NCI-H1694 treated with DMSO at 0.1 percent for 48 hours (cell line): Measurements from ENCODE around the gene PXMP2.
"Not testable (repeated sequence)": the region's sequence is repeated elsewhere in the genome, so short reads cannot be mapped to it uniquely, and the experiment has no call there.

Experiments used
- DNase-seq: peaks from one replicate; lab custom pipeline; 2025; lab: John Stamatoyannopoulos, UW

The PXMP2 gene

DNA sequence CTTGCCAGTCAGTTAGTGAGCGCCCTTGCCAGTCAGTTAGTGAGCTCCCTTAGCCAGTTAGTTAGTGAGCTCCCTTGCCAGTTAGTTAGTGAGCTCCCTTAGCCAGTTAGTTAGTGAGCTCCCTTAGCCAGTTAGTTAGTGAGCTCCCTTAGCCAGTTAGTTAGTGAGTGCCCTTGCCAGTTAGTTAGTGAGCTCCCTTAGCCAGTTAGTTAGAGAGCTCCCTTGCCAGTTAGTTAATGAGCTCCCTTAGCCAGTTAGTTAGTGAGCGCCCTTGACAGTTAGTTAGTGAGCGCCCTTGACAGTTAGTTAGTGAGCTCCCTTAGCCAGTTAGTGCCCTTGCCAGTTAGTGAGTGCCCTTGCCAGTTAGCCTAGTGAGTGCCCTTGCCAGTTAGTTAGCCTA is 7.5 kb downstream of the PXMP2 start:
- not testable (repeated sequence) for DNase-seq

DNA sequence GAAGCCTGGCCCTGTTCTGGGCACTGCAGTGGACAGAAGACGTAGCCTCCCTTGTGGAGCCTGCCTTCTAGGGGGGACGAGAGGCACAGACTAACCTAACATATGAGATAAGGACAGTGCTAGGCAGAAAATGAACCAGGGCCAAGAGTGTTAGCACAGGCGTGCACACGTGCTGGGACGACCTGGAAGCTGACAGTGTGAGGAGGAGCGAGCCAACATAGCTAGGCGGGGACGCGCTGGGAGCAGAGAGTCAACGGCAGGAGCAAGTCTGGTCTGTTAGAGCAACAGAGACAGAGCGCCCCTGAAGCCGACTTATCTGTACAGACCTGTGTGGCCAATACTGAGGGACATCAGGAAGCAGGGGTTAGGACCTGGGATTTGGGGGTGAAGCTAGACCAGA is 8.0 kb downstream of the PXMP2 start:
- DNase-seq, result no peak

DNA sequence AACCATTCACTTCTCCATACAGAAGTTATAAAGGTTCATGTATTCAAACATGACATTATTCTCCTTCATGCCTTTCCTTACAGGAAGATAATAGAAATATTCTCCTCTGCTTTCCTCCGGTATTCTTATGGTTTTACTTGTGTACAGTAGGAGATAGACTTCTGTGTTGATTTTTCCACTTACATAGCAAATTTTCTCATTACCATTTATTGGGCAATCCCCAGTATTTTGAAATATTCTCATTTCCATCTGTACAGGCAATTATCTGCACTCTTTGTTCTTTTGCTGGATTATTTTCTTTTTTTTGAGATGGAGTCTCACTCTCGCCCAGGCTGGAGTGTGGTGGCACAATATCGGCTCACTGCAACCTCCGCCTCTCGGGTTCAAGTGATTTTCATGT is 11.0 kb downstream of the PXMP2 start:
- DNase-seq, result no peak

DNA sequence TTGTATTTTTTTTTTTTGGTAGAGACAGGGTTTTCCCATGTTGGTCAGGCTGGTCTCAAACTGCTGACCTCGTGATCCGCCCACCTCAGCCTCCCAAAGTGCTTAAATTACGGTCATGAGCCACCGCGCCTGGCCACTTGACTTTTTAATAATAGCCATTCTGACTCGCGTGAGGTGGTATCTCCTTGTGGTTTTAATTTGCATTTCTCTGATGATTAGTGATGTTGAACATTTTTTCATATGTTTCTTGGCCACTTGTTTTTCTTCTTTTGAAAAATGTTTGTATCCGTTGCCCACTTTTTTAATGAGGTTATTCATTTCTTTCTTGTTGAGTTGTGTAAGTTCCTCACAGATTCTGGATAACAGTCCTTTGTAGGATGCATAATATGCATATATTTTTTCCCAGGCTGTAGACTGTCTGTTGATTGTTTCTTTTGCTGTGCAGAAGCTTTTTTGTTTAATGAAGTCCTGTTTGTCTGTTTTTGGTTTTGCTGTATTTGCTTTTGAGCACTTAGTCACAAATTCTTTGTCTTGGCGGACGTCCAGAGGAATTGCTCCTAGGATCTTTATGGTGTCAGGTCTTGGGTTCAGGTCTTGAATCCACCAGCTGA is 12.9 kb downstream of the PXMP2 start:
- DNase-seq, result no peak

DNA sequence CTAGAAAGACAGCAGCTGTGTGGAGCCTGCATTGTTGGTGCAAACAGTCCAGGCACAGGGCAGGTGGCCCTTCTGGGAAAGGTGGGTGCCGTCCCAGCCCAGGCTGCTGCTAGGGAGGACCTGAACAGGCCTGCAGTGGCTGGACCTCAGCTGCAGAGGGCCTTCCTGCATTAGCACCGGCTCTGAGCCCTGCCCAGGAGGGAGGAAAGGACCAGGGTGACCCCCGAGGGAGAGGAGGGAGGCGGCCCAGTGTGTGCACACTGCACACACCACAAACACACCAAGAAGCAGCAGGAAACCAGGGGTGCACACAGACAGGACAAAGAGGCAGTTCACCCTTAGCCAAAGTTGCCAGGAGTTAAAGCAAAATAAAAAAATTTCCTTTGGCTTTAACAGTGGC is 15.3 kb downstream of the PXMP2 start:
- DNase-seq, result no peak

DNA sequence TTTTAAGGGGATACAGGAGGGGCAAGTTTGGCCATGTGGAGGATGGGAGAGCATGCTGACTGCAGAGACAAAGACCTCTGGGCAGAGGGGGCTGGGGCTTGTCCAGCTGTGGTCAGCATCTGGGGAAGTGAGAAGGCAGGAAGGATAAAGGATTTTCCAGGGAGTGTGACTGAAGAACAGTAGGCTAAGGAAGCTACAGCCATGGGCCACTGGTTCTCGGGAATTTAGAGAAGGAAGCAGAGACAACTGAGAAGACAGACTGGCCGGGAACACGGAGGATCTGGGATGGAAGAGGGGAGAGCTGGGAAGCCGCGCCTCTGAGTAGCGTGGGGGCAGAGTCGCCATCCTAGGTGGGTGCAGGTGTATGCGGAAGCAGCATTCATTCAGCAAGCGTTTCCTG is 16.3 kb downstream of the PXMP2 start:
- no peak for DNase-seq

DNA sequence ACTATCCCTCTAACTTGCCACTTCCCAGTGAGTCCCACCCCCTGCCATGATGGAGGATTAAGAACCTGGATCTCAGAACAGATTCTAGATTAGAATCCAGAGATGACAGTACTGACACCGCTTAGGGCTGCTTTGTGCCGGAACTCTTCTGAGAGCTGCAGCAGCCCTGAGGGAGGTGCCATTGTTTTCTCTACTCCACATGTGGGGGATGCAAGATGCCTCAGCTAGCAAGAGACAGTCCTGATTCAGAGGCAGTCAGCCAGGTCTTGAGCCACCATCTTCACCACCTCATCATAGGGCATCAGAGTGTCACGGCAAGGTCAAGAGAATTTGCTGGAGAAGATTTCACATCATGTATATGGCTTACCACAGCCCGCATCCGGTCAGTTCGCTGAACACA is 19.9 kb downstream of the PXMP2 start:
- DNase-seq, result no peak

DNA sequence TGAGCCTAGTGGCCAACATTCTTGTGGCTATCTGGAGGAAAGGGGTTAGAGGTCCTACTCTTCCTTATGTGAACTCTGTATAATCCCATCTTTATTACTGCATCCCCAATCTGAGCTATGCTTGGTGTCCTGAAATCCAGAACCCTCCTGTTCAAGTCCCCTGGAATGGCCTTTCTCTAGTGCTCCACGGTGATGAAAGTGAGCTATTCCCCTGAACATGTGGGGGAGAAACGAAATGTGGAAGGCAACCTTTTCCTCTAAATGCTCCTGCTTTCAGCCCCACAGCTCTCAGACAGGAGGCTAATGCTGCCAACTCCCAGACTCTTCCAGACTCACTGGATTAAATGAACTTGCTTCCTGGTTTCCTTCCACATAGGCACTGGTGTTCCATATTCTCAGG is 20.8 kb downstream of the PXMP2 start:
- no peak for DNase-seq

DNA sequence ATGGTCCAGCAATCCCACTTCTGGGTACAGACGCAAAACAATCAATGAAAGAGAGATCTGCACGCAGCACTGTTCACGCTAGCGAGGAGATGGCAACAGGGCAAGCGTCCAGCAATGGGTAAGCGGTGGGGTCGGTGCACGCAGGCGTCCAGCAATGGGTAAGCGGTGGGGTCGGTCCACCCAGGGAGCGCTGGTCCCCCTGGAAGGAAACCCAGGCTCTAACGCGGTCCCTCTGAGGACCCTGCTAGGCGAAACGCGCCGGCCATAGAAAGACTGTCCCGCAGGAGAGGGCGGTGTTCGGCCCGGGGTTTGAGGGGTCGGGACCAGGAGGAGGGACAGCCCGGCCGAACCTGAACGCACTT is 22.6 kb downstream of the PXMP2 start:
- DNase-seq, result no peak

DNA sequence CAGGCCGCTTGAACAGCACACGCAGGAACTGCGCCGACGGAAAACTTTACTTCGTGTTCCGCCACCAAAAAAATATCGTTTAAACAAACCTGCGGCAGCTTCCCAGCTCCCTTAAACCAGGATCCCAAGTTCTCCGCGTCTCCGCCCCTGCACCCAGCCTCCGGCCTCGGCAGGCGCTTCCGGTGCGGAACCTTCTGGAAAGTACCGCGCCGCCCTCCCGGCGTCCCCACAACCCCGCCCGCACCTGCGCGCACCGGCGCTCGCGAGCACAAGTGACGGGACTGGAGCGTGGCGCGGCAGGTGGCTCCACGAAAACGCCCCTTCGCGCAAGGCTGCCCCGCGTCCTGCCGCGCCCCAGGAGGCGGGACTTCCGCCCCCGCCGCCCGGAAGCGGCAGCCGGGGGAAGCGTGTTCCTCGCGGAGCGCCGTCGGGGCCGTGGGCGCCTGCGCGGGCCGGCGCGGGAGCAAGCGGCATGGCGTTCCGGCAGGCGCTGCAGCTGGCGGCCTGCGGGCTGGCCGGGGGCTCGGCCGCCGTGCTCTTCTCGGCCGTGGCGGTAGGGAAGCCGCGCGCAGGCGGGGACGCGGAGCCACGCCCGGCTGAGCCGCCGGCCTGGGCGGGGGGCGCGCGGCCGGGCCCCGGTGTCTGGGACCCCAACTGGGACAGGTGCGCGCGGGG is 23.2 kb downstream of the PXMP2 start, which contains the start of gene PGAM5:
Gene PGAM5 (plus strand): TSS at position 438 of the 675 bp plus-strand sequence. CDS start 35 bp downstream, at position 473.
- peak; percentile 45 for DNase-seq

DNA sequence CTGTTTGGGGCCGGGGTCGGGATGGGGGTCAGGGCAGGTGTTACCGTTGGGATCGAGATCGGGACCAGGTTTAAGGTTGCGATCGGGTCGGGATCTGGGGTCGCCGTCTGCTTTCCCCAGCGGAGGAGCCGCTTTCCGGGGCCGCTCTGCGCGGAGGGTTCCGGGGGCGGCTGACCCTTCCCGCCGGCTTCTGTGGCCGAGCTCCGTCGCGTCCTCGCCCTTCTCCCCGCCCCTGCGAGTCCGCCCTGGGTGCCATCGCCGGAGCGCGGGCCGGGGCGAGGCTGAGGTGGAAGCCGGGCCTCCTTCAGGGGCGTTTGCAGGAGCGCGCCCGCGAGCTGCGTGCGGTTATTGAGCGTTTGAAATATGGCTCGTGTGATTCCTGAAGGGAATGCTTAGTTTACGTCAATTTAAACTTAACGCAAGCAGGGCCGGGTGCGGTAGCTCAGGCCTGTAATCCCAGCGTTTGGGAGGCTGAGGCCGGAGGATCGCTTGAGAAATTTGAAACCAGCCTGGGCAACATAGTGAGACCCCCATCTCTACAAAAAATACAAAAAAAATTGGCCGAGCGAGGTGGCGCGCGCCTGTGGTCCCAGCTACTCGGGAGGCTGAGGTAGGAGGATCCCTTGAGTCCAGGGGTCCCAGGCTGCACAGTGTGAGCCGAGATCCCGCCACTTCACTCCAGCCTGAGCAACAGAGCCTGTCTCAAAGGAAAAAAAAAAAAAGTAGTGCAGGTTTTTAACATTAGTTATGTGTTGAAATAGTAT is 23.9 kb downstream of the PXMP2 start:
- no peak for DNase-seq

DNA sequence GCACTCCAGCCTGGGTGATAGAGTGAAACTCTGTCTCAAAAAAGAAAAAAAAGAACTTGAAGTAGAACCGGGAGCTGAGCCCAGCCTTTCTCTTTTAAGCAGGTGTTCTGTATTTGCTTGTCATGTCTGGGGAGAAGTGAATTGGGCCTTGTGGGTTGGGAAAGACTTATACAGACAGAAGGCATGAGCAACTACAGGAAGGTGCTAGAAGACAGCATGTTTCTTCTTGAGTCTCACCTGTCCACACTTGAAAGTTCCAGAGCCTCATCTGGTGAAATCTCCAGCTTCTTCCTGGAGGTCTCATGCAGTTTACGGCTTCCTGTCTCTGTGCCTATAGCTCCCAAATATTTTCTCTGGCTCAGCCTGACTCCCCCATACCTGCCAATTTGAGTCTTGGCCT is 25.7 kb downstream of the PXMP2 start:
- DNase-seq, result no peak

DNA sequence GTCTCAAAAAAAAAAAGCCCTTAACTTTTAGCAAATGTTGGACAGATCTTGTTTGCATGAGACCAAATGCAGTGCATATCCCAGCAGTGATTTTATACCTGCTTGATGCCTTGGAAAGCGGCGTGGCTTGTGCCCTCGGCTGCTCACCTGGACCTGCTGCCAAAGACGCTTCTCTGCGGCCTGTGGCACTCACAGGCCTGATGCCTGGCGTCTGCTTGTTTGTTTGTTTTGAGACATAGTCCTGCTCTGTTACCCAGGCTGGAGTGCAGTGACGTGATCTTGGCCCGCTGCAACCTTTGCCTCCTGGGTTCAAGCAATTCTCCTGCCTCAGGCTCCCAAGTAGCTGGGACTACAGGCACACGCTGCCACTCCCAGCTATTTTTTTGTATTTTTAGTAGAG is 28.5 kb downstream of the PXMP2 start:
- DNase-seq, result no peak

DNA sequence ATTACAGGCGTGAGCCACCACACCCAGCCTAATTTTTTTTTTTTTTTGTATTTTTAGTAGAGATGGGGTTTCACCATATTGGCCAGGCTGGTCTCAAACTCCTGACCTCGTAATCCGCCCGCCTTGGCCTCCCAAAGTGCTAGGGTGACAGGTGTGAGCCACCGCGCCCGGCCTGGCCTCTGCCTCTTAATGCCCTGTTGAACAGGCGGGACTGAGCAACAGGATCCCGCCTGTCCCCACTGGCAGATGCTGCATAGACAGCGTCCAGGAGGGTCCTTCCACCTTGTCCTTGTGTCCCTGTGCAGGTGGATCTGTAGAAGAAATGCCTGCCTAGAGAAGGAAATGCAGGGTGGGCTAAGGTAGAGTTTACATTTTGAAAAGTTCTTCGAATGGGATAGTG is 29.0 kb downstream of the PXMP2 start:
- no peak for DNase-seq

DNA sequence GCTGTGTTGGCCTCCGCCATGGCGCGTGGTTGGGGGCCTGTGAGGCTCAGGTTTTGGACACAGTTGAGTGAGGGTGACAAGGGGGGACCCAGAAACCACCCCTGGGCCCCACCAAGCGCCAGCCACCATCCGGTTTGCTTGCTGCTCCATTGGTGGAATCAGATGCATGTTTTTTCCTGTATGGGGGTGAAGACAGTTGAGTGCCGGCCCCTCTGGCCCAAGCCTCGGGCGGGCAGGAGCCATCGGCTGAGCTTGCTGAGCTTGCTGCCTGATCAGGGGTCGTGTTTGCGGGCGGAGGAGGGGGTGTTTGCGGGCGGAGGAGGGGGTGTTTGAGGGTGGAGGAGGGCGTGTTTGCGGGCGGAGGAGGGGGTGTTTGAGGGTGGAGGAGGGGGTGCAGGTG is 29.6 kb downstream of the PXMP2 start:
- no peak for DNase-seq

DNA sequence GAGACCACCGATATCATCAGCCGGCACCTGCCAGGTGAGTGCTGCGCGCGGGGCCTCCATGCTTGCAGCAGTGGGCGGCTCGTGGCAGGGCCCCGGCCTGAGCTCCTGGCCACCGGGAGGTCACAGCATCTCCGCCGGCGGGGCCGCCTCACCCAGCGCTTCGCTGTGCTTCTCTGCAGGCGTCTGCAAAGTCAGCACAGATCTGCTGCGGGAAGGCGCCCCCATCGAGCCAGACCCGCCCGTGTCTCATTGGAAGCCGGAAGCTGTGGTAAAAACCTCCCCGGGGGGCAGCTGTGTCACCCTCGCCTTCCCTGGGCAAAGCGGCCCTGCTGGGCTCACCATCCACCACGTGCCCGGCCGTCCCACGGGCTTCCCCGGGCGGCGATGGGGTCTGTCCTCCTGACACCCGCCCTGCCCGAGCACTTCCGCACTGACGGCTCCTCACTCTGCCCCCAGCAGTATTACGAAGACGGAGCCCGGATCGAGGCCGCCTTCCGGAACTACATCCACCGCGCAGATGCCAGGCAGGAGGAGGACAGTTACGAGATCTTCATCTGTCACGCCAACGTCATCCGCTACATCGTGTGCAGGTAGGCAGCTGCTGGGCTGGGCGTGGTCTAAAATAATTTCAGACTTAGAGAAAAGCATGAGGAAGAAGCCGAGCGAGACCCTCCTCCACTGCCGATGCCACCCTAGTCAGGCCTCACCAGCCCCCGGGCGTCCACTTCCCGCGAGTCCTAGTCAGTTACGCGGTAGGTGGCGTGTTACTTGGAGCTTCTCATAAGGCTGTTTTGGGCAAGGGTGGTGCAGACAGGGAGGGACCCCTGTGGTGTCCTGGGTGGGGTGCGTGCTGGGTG is 30.4 kb downstream of the PXMP2 start:
- no peak for DNase-seq

DNA sequence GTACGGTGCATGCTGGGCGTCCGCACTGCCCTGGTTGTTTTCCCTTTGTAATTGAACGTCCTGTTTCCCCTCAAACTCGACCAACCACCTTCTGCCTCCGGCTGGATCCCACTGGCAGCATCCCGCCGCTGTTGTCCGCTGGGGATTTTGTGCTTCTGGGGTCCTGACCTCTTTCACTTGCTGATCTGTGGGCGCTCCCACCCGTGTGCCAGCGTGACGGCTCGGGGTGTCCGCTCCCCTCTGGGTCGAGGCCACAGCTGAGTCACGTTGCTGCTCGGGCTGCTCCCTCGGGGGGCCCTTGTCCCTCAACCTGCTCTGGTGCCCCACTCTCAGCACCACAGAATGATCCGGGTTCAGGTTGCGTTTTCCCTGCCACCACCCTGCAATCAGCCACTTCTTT is 31.3 kb downstream of the PXMP2 start:
- no peak for DNase-seq

DNA sequence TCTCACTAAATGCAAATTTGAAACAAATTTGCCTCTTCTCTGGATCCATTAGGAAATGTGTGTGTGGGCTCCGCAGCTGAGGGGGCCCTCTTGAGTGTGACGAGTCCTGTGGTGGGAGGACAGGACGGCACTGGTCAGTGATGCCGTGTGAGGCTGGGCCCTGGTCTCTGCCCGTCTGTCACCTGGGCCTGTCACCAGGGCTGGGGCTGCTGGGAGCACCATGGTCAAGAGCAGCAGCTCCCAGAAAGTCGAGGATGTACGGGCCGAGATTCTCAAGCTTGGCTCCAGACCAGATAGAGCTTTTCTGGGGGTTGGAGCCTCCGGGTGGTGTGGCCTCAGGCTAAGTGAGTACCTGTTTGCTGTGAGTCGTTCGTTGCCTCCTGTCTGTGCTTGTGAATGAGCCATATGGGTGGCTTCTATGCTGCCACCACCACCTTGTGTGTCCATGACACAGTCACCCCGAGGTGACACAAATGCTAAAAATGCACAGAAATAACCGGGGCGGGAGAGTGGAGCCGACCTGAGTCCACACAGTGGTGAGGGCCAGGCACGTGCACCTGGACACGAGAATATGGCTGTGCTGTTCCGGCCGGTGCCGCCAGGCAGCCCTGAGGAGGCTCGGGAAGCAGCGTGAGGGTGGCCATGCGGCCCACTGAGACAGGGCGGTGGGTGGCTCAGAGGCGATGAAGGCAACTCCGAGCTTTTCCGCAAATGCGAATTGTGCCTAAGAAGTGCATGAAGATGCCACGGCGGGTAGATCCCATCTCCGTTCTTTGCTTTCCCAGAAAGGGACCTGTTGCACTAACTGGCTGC is 32.0 kb downstream of the PXMP2 start:
- no peak for DNase-seq

DNA sequence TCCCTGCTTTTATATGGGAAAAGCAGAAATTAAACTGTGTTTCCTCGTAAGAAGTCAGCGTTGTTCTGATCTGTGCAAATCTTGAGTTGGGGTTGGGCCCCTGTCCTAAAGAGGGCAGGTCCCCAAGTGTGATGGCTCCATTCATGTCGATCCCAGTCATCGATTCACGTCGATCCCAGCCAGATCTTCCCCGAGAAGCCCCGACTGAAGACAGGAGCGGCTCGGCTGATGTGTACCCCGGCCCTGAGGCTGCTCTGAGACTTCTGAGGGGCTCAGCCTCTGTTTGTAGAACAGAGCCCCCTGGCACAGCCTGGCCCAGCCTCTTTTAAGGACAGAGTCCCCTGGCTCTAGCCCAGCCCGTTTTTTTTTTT is 32.6 kb downstream of the PXMP2 start:
- DNase-seq, result no peak

DNA sequence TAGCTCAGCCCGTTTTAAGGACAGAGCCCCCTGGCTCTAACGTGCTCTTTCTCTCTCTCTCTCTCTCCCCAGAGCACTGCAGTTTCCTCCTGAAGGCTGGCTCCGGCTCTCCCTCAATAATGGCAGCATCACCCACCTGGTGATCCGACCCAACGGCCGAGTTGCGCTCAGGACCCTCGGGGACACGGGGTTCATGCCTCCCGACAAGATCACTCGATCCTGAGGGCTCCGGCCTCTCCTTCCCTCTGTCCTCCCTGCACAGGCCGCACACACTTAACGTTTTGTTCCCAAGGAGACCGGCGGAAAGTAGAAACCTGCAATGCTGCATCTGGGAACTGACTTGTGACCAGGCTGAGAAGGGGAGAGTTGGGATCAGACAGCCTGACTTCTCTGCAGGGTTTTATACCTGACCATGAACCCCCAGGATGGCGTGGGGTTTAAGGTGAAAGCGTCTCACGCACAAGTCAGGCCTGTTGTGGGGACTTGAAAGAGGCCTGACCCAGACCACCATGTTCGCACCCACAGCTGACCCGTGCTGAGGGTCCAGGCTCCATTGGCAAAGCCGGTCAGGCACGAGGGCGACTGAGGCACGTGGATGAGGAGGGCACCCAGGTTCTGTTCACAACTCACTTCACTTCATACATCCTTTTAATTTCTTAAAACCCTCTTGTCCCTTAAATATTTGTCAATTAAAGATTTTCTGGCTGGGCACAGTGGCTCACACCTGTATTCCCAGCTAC is 33.4 kb downstream of the PXMP2 start:
- DNase-seq, result no peak
